Sigmoid colon (tissue), 4 donors: Measurements from ENCODE around the gene TNNC1.

Source experiments
- POLR2A ChIP-seq, 2 donors: fragments of 450-650 bp; IDR thresholded peaks; one replicate each; pipeline ENCODE4 v1.6.1; 2016; ENCODE audit warnings: antibody characterized with exemption in 2 of 2, mild to moderate bottlenecking in 2 of 2, moderate library complexity in 2 of 2
- POLR2AphosphoS5 ChIP-seq, 4 donors: sonication (generic); formaldehyde crosslinking; IDR thresholded peaks; one replicate each; pipeline ENCODE4 v1.6.1; 2017; ENCODE audit warnings: antibody characterized with exemption in 4 of 4
- TF ChIP-seq, protein P1 (sequence below), 4 experiments: fragments of 450-650 bp in 3 of 4; fragments of 200-600 bp in 1 of 4; IDR thresholded peaks; one replicate each; pipeline ENCODE4 v1.5.1; 2016 to 2019; ENCODE audit warnings: antibody characterized with exemption in 4 of 4, mild to moderate bottlenecking in 3 of 4, moderate library complexity in 2 of 4

- TF ChIP-seq, protein P1, sequence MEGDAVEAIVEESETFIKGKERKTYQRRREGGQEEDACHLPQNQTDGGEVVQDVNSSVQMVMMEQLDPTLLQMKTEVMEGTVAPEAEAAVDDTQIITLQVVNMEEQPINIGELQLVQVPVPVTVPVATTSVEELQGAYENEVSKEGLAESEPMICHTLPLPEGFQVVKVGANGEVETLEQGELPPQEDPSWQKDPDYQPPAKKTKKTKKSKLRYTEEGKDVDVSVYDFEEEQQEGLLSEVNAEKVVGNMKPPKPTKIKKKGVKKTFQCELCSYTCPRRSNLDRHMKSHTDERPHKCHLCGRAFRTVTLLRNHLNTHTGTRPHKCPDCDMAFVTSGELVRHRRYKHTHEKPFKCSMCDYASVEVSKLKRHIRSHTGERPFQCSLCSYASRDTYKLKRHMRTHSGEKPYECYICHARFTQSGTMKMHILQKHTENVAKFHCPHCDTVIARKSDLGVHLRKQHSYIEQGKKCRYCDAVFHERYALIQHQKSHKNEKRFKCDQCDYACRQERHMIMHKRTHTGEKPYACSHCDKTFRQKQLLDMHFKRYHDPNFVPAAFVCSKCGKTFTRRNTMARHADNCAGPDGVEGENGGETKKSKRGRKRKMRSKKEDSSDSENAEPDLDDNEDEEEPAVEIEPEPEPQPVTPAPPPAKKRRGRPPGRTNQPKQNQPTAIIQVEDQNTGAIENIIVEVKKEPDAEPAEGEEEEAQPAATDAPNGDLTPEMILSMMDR (IDR thresholded peaks at IDR 0.05) = no peak
- no peak for TF ChIP-seq POLR2A (IDR thresholded peaks at IDR 0.05)
- no peak for TF ChIP-seq POLR2AphosphoS5 (IDR thresholded peaks at IDR 0.05)
These were observed 21.6 kb downstream of the TNNC1 start for GRCh38 chr3:52432225-52432624.
